Thoracic aorta (tissue), 2 donors: ENCODE data around the gene BBS5. TPM values are rescaled to one million over a fixed set of nuclear protein-coding genes. Genes with fewer than 3 reads are reported as not detected.

Source experiments
- ATAC-seq: fragments of 150-250 bp; one replicate; pipeline ENCODE4 v1.8.0; 2017; ENCODE audit warnings: low read depth; ENCODE audit not compliant: insufficient number of reproducible peaks, low FRiP score
- DNase-seq: peaks from one replicate; pipeline ENCODE4 v3.0.0-alpha.2; 2020; ENCODE audit warnings: low spot score
- H3K27ac ChIP-seq, 2 donors: fragments of 200-600 bp; sonication (generic); 1 replicate in 1 of 2; 2 replicates in 1 of 2; pipeline ENCODE4 v1.5.1; 2016; ENCODE audit warnings: mild to moderate bottlenecking in 2 of 2, moderate library complexity in 2 of 2
- H3K27me3 ChIP-seq: fragments of 200-600 bp; sonication (generic); replicated peaks from 2 replicates; pipeline ENCODE4 v1.6.0; 2016; ENCODE audit warnings: mild to moderate bottlenecking; ENCODE audit not compliant: insufficient read depth
- H3K36me3 ChIP-seq: fragments of 200-600 bp; sonication (generic); one replicate; pipeline ENCODE4 v1.5.1; 2016
- H3K4me1 ChIP-seq, 2 donors: fragments of 200-600 bp; sonication (generic); 1 replicate in 1 of 2; 2 replicates in 1 of 2; pipeline versions ENCODE4 v1.5.1 to v1.6.0; 2016; ENCODE audit warnings: low read depth in 2 of 2, mild to moderate bottlenecking in 1 of 2; ENCODE audit not compliant: control insufficient read depth in 1 of 2
- H3K4me3 ChIP-seq: fragments of 200-600 bp; sonication (generic); 2 replicates; pipeline ENCODE4 v1.5.1; 2016; ENCODE audit warnings: mild to moderate bottlenecking
- H3K9me3 ChIP-seq: fragments of 200-600 bp; sonication (generic); 2 replicates; pipeline ENCODE4 v1.5.1; 2016
- CTCF ChIP-seq: fragments of 200-600 bp; sonication (generic); IDR thresholded peaks from one replicate; pipeline ENCODE4 v1.5.1; 2019; ENCODE audit warnings: antibody characterized with exemption
- total RNA-seq, 2 donors: library from RNA; depleted of rRNA; stranded (reverse); fragments of >200 nt; gene quantifications; one replicate each; pipeline versions ENCODE4 v1.1.0 to v1.2.3, GENCODE V29; 2016

Gene BBS5
- total RNA-seq, 2 donors from 2014 or later: 13.6 to 21.1 TPM

- ATAC-seq (no peak), DNase-seq (no peak)
- no peak overlapping the region for H3K27ac ChIP-seq
- H3K27me3 ChIP-seq: no peaks in the 10 kb centered on the region
- no peaks in the 10 kb centered on the region for H3K9me3 ChIP-seq
- TF ChIP-seq CTCF: no peak
- H3K36me3 ChIP-seq: peaks cover 8% of the 10 kb centered on the region
- H3K4me3 ChIP-seq: no peak overlapping the region
- no peaks in the 10 kb centered on the region for H3K4me1 ChIP-seq
Observed at GRCh38 chr2:169540146-169540545, 60.9 kb downstream of the BBS5 start.

DNA sequence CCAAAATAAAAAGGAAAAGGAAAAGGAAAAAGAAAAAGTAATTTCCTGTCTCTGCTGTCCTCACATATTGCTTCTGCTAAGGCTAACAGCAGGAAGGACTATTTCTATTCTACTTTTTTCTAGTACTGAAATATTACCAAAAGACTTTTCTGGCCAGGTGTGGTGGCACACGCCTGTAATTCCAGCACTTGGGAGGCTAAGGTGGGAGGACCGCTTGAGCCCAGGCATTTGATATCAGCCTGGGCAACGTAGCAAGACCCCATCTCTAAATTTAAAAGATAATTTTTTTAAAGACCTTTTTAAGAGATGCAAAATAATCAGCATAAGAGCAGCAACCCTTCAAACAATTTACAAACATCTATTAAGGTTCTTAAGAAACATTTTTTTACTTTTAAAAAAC, 63.1 kb downstream of the BBS5 start:
- DNase-seq: no peak
- no peak for TF ChIP-seq CTCF
- Histone ChIP-seq H3K4me3 (no peak overlapping the region), H3K9me3 (no peaks in the 10 kb centered on the region), H3K27ac (no peak overlapping the region), H3K4me1 (no peaks in the 10 kb centered on the region), H3K36me3 (peaks cover 7% of the 10 kb centered on the region), H3K27me3 (no peaks in the 10 kb centered on the region)
- no peak for ATAC-seq

DNA sequence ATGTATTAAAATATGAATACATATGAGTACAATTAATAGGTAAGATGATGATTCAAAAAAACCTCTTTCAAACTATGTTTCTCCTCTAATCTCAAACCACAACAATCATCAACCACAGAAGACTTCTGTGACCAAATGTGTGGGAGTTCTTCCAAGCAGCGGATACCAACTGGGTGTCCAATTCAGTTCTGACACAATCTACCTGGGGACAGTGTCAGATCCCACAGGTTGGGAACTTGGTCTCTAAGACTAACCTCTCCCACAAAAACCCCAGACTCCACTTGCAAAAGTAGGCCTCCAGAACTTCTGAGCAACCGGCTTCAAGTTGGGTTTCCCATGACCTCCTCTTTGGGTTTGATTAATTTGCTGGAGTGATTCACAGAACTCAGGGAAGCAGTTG, 67.5 kb downstream of the BBS5 start:
- DNase-seq: no peak
- no peak for ATAC-seq
- Histone ChIP-seq H3K36me3 (peaks cover 7% of the 10 kb centered on the region), H3K4me1 (no peaks in the 10 kb centered on the region), H3K4me3 (no peak overlapping the region), H3K27me3 (no peaks in the 10 kb centered on the region), H3K9me3 (no peaks in the 10 kb centered on the region), H3K27ac (no peak overlapping the region)
- no peak for TF ChIP-seq CTCF

Other genes starting within 250 kb of the BBS5 start
- gene LRP2, start 117.0 kb upstream of the BBS5 start, total RNA-seq: under 1 TPM; 0.07 to 0.14 TPM
- 1 to 10 TPM in 1 of 2 donors, under 1 TPM in 1; 0.28 to 1.2 TPM for gene KLHL41, start 30.2 kb downstream of the BBS5 start, total RNA-seq
- 10 to 100 TPM; 11.5 to 15.2 TPM for gene FASTKD1, start 94.4 kb downstream of the BBS5 start, total RNA-seq
- gene PPIG, start 104.9 kb downstream of the BBS5 start, total RNA-seq: 10 to 100 TPM; 30.9 to 68.5 TPM
- not detected for gene CFAP210, start 214.9 kb downstream of the BBS5 start, total RNA-seq
- 1 to 10 TPM in 1 of 2 donors, under 1 TPM in 1; 0.92 to 3.2 TPM for gene PHOSPHO2, start 215.0 kb downstream of the BBS5 start, total RNA-seq